Activated T-cell treated with anti-CD3 and anti-CD28 coated beads for 4 hours (primary cell): ENCODE data around the gene TMEM53.
A peak's percentile ranks its signal among the peaks of the same experiment; 100 is the strongest.

Source experiments
- DNase-seq: peaks from one replicate; pipeline ENCODE4 v3.0.0-alpha.2; 2020

The TMEM53 gene

GRCh38 chr1:44646261-44647110, 27.8 kb downstream of the TMEM53 start:
- DNase-seq, result no peak

DNA sequence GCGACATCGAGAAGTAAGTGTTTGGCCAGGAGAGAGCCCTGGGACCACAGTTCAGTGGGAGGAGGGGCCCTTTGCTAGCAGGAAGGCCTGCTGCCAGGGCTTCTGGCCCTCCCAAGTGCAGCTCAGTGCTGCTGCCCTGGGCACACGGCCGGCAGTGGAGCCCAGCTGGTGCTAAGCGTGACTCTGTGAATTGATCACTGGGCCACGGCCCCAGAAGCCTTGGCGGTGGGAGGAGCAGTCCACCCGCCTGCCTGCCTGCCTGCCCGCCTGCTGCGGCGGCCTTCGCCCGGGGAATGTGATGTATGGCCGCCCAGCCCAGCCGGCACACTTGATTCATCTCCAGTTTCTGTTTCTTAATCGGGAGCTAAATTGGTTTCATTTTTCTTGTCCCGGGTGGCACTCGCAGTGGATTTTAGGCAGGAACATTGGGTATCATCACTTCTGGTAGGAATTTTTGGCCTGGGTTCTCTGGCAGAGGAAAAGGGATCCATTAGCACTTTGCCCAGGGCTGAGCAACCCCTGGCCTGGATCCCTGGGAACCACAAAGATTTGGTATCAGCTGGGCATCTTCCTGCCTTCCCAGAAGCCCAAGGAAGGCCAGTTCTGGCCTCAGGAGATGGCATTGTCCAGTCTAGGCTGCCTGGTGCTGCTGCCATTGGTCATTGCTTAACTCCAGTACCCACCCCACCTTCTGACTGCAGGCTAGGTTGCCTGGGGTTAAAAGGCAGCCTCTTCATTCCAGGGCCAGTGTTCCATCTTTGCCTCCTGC, 28.6 kb downstream of the TMEM53 start:
- DNase-seq, result no peak

DNA sequence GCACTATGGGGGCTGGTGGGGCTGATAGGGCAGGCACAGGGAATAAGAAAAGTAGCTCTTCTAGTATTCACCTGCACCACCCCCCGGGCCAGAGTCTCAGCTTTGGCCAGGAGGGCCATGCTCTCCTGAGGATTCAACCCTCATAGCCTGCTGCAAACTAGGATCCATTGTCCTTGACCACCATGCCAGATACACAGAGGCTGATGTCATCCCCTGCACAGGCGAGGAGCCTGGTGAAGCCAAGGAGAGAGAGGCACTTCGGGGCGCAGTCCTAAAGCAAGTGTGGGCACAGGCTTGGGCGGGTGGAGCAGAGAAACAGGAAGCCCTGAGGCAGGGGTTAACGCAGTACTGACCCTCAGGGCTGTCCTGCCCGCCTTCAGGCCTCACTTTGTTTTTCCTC, 29.5 kb downstream of the TMEM53 start:
- no peak for DNase-seq

DNA sequence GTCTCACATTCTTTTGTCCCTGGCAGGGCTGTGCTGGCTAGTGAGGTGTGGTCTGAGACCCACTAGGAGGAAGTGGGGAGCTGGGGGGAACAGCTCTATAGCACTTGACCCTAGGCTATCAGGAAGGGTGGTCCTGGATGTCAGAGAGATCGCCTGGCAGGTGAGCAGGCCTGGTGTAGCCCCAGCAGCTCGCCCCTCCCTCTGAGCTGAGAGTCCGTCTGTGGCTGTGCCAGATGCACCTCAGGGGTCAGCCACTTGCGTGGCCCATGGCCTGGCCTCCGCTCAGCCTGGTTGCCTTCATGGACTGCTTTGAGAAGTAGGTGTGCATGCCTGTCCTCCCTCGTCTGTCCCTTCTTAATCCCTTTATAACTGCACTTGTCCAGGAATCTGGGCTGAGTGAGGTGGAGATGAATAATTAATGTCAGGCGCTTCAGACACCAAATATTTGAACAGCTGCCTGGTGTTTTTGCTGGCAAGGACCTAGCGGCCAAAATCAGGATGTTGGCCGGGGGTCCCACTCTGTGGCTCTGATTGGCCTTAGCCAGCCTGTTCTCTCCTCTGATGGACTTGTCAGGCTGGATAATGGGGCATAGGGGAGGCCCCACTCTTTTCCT, 30.5 kb downstream of the TMEM53 start:
- DNase-seq, result no peak

- no peak for DNase-seq
These were observed 31.4 kb downstream of the TMEM53 start for GRCh38 chr1:44642925-44643324.

DNA sequence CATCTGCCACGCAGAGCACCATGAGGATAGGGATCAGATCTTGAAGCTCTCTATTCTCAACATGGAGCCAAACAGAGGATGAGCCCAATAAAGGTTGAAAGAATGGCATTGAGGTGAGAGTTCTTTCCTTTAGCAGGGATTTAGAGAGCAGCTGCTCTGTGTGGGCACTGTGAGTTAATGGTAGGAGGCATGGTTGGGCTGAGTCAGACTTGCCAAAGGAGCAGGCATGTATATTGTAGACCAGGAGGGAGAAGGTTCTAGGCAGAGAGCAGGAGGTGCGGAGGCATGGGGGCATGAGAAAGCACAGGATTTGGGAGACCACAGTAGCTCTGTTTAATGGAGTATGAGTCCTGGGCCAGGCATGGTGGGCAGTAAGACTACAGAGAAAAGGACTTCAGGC, 32.0 kb downstream of the TMEM53 start:
- no peak for DNase-seq

- DNase-seq, result no peak
These were observed 32.9 kb downstream of the TMEM53 start for GRCh38 chr1:44641126-44642102.

DNA sequence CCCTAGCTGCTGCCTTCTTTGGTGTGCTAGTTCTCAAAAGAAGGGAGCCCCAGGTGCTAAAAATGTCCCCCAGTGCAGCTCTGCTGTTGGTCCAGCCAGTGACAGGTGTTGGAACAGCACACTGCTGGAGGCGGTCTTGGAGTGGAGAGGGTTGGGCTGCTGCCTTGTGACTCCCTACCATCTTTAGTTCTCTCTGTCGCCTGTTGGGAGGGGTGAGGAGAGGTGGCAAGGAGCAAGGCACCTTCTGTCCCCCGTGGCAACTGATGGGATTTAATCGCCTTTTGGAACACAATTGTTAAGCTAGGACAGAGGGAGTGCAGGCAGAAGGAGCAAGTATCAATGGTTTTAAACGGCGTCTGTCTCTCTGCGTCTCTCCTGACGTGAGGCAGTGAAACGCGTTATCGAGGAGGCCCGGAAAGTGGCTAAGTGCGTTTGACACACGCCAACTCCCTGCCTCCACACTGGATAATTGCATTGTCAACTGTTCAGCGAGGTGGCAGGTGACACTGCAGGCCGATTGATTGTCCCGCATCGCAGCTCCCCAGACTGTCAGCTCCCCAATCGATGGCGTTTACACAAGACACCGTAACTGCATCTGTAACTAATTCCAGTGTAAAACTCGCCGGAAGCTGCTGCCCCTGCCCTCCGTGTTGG, 34.0 kb downstream of the TMEM53 start:
- DNase-seq, result no peak

DNA sequence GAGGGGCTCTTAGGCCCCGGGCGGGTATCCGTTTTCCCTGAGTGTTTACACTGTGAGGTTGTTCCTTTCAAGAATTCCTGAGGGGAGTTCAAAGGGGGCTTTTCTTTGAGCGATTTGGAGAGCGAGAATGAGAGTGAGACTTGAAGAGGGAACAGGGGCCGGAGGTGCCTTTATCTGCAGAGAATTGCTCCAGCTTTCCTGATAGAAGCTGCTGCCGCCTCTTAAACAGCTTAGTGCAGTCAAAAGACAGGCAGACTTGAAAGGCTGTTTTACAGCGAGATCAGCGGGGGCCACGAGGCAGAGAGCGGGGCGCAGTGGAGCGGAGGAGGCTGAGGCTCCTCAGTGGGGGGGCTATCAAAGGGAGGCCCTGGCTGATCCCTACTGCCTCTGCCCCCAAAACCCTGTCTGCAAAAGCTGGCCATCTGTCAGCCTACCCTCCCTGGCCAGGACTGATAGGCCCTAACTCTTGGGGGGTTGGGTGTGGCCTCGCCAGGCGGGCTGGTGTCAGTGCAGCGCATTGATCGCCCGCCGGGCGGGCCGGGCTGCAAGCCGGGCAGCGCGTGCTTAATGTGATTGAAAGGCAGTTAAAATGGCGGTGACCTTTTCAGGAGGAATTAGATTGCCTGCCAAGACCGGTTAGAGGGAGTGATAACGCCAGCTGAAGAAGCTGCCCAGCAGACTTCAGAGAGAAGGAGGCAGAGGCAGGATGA, 36.4 kb downstream of the TMEM53 start:
- no peak for DNase-seq

DNA sequence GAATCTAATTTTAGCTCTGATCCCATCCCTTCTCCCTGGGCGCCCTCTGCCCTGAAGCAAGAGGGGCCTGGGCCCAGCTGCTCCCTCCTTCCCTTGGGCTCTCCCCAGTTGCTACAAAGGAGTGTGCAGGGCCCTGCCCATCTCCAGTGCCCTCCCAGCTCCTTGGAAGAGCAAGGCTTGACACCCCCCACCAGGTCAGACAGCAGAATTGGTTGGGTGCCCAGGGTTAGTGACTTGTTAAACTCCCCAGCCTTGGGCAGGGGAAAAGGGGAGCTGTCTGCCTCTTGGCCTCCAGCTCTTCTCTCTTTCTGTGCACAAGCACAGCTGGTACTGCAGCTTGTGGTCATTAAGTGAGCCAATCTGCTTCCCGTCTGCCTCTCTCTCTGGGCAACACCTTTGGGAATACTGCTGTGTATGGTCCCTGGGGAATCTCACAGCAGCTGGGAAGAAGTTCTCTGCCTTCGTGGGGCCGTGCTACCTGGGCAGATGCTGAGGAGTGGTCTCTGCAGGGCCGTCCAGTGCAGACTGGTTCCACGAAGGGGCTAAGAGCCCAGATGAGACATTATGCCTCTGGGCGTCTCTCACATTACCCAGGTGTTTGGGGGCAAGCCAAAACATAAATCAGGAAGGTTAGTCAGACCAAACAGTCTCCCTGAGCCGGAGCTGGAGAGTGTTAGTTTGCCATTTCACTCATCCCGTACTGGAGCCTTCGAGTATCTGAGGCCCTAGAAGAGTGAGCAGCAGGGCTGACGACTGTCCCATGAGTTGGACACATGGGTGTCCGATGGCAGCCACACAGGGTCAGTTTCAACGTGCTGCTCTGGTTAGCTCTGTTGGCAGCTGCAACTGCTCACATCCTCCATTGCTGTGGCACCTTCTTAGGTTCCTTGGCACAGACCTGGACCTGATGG, 37.3 kb downstream of the TMEM53 start:
- no peak for DNase-seq

GRCh38 chr1:44636083-44636687, 38.1 kb downstream of the TMEM53 start:
- DNase-seq, result no peak

GRCh38 chr1:44635439-44635838, 38.8 kb downstream of the TMEM53 start:
- DNase-seq, result no peak

DNA sequence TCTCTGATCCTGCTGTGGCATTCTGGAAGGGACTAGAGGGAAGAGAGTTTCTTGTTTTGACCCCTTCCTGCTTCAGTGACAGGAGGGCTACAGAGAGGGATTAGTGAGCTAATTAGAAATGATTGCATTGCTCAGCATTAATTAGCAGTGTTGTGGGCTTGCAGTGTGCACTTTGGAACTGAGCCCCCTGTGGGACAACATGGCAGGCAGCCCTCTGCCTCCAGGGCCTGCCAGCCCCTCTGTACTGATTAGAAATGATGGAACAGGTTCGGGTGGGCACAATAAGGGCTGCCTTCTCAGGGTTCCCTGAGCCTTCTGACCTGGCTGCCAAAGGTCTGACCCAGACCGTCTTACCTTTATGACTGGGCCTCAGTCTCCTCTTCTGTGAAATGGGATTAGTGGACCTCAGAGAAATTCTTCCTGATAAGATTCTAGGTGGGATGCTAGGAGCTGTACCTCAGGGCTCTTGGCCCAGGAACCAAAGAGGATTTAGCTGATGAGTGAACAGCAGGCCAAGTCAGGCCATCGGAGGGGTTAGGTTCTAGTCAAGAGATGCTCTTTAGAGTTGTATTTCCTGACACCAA, 39.6 kb downstream of the TMEM53 start:
- DNase-seq, result no peak

- DNase-seq, result no peak
These were observed 41.7 kb downstream of the TMEM53 start for GRCh38 chr1:44632598-44632997.

- DNase-seq, result peak; percentile 88
These were observed 42.4 kb downstream of the TMEM53 start for GRCh38 chr1:44631647-44632539.

DNA sequence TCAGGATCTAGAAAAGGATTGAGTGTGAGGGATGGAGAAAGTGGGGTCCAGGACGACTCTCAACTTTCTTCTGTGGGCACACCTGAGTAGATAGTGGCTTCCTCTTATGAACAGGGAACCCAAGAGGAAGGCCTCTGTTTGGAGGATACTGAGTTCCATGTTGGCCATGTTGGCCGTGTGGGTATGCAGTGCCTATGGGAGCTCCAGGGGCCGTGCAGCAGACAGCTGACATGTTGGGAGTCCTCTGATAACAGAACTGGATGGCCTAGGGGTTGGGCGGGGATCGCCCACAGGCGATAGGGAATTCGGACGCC, 43.0 kb downstream of the TMEM53 start:
- no peak for DNase-seq

- no peak for DNase-seq
These were observed 44.2 kb downstream of the TMEM53 start for GRCh38 chr1:44630116-44630515.

DNA sequence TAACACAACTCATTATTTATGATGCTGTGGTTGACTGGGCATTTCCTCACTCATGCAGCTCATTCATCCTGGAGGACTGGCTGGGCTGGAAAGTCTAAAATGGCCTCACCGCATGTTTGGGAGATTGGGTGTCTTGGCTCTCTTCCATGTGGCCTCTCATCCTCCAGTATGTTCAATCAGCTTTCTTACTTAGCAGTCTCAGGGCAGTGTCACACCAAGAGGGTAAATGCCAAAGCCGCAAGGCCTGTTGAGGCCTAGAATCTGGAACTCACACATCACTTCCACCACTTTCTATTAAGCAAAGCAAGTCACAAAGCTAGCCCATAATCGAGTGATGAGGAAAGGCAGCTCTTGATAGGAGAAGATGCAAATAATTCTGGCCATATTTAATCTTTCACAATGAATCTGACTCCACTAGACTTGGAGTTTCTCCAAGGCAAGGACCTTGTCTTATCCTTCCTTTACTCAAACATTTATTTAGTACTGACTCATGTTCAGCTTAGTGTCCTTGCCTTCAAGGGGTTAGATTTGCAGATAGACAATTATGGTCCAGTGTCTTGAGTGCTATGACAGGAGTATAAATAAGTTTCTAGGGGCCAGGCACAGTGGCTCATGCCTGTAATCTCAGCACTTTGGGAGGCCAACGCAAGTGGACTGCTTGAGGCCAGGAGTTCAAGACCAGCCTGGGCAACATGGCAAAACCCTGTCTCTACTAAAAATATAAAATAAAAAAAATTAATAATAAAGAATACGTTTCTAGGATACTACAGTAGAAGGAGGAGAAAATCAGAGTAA, 45.1 kb downstream of the TMEM53 start:
- DNase-seq, result no peak
